Measurements from ENCODE around the gene FRK.

DNA sequence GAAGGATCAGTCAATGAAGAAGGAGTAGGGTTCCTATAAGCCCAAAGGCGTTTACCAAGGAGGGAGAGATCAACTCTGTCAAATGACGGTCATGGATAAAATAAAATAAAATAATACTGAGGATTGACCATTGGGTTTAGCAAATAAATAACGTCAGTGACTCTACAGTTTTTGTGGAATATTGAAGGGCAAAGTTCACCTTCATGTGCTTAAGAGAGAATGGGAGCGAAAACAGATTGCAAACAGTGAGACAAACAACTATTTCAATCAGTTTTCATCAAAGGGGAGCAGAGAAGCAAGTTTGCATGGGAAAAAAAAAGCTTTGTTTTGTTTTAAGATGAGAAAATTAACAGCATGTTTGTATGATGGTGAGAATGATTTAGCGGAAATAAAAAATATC lies 22.4 kb upstream of the FRK start:
- TF ChIP-seq, protein P1, sequence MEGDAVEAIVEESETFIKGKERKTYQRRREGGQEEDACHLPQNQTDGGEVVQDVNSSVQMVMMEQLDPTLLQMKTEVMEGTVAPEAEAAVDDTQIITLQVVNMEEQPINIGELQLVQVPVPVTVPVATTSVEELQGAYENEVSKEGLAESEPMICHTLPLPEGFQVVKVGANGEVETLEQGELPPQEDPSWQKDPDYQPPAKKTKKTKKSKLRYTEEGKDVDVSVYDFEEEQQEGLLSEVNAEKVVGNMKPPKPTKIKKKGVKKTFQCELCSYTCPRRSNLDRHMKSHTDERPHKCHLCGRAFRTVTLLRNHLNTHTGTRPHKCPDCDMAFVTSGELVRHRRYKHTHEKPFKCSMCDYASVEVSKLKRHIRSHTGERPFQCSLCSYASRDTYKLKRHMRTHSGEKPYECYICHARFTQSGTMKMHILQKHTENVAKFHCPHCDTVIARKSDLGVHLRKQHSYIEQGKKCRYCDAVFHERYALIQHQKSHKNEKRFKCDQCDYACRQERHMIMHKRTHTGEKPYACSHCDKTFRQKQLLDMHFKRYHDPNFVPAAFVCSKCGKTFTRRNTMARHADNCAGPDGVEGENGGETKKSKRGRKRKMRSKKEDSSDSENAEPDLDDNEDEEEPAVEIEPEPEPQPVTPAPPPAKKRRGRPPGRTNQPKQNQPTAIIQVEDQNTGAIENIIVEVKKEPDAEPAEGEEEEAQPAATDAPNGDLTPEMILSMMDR (IDR thresholded peaks at IDR 0.05), result no peak
- no peak for TF ChIP-seq POLR2A (IDR thresholded peaks at IDR 0.05)

Data from stomach (tissue), 4 donors.